ENCODE data around the gene MLH3. TPM values are rescaled to one million over a fixed set of nuclear protein-coding genes. Genes with fewer than 3 reads are reported as not detected.

The MLH3 gene
- total and polyA plus RNA-seq, 2 of the 13 experiments (the other 11 are each of a cell fraction or from before 2014, with no cell fraction given): 14.4 to 24.8 TPM

- TF ChIP-seq ZNF687 (CRISPR knock-in tag; IDR thresholded peaks at IDR 0.05): peak; percentile 98
- no peak for TF ChIP-seq PRDM10 (CRISPR knock-in tag; IDR thresholded peaks at IDR 0.05; ENCODE audit: low read depth)
- peak; percentile 20; the same call in 1 of the 2 replicates for TF ChIP-seq ZSCAN21 (CRISPR knock-in tag; IDR thresholded peaks at IDR 0.05; ENCODE audit: borderline replicate concordance)
- no peak for TF ChIP-seq ZNF629 (CRISPR knock-in tag; conservative IDR thresholded peaks at IDR 0.05)
- TF ChIP-seq GPN1 (CRISPR knock-in tag; IDR thresholded peaks at IDR 0.05; ENCODE audit: borderline replicate concordance): no peak
- no peak for TF ChIP-seq ZSCAN22 (CRISPR knock-in tag; IDR thresholded peaks at IDR 0.05)
- no peak for TF ChIP-seq PAF1 (CRISPR knock-in tag; IDR thresholded peaks at IDR 0.05)
- no peak for TF ChIP-seq MTA3 (CRISPR knock-in tag; IDR thresholded peaks at IDR 0.05)
- no peak for TF ChIP-seq FOXK2 (IDR thresholded peaks at IDR 0.05)
- peak; percentile 79; the same call in 1 of the 2 replicates for TF ChIP-seq XBP1 (CRISPR knock-in tag; IDR thresholded peaks at IDR 0.05)
- TF ChIP-seq FLYWCH1 (CRISPR knock-in tag; IDR thresholded peaks at IDR 0.05): peak; percentile 55; the same call in 1 of the 2 replicates
- TF ChIP-seq REPIN1 (CRISPR knock-in tag; IDR thresholded peaks at IDR 0.05; ENCODE audit: borderline replicate concordance, low read depth): 0 out of 2 replicates have a peak, but pooled peaks have one; percentile 15
- no peak for TF ChIP-seq ZNF20 (CRISPR knock-in tag; IDR thresholded peaks at IDR 0.05)
- 0 out of 2 replicates have a peak, but pooled peaks have one; percentile 30 for TF ChIP-seq ZSCAN31 (CRISPR knock-in tag; IDR thresholded peaks at IDR 0.05; ENCODE audit: low read depth)
- TF ChIP-seq SRF (IDR thresholded peaks at IDR 0.05; ENCODE audit: low read depth, low read length): no peak
- TF ChIP-seq ZNF224 (CRISPR knock-in tag; IDR thresholded peaks at IDR 0.05): 0 out of 2 replicates have a peak, but pooled peaks have one; percentile 38
- TF ChIP-seq MIER3 (CRISPR knock-in tag; IDR thresholded peaks at IDR 0.05; ENCODE audit: borderline replicate concordance): peak; percentile 74; the same call in 1 of the 2 replicates
- no peak for TF ChIP-seq FOSL1 (CRISPR knock-in tag; IDR thresholded peaks at IDR 0.05; ENCODE audit: borderline replicate concordance)
- peak; percentile 88; the same call in 1 of the 2 replicates for TF ChIP-seq ZNF709 (CRISPR knock-in tag; IDR thresholded peaks at IDR 0.05)
- TF ChIP-seq TSC22D2 (CRISPR knock-in tag; IDR thresholded peaks at IDR 0.05; ENCODE audit: borderline replicate concordance): no peak
- TF ChIP-seq ZIK1 (CRISPR knock-in tag; IDR thresholded peaks at IDR 0.05; ENCODE audit: borderline replicate concordance, low read depth): peak; percentile 83; the same call in 1 of the 2 replicates
These were observed at the start of gene MLH3 (continued) for GRCh38 chr14:75050852-75051555.

Measured in HepG2 (cell line).